Common myeloid progenitor, CD34-positive (primary cell): Measurements from ENCODE around the gene ELL2.

ENCODE experiments used
- CTCF ChIA-PET: fragments of 350-600 bp; sonication (Branson Sonifier 250); formaldehyde crosslinking; loops from one replicate; lab custom pipeline; 2021; ENCODE audit warnings: antibody characterized with exemption; lab: Charles Lee
- POLR2A ChIA-PET: fragments of 350-600 bp; sonication (Branson Sonifier 250); formaldehyde crosslinking; loops from one replicate; lab custom pipeline; 2021; ENCODE audit warnings: antibody characterized with exemption; lab: Charles Lee
- DNase-seq, 3 donors: peaks; one replicate each; pipeline versions ENCODE4 v3.0.0 to v3.0.0-alpha.2; 2013
- H3K27ac ChIP-seq, 2 experiments: 1 replicate in 1 of 2; 2 replicates in 1 of 2; pipeline ENCODE4 v1.7.0; 2013; ENCODE audit warnings: inconsistent platforms in 2 of 2, low read length in 2 of 2, mild to moderate bottlenecking in 2 of 2, low read depth in 1 of 2, moderate library complexity in 1 of 2; ENCODE audit not compliant: severe bottlenecking in 2 of 2, insufficient read depth in 1 of 2, poor library complexity in 1 of 2
- H3K27me3 ChIP-seq, 5 experiments: replicated peaks in 2 of 5; 1 replicate in 3 of 5; 2 replicates in 2 of 5; pipeline versions ENCODE4 v1.6.1 to v1.7.0; 2013; ENCODE audit warnings: low read length in 4 of 5, mild to moderate bottlenecking in 2 of 5, moderate library complexity in 2 of 5, inconsistent platforms in 1 of 5; ENCODE audit not compliant: insufficient read depth in 5 of 5, control insufficient read depth in 4 of 5
- H3K36me3 ChIP-seq, 4 experiments: 1 replicate in 2 of 4; 2 replicates in 2 of 4; pipeline versions ENCODE4 v1.6.1 to v1.7.0; 2013; ENCODE audit warnings: low read length in 3 of 4, control low read depth in 1 of 4, mild to moderate bottlenecking in 1 of 4; ENCODE audit not compliant: control insufficient read depth in 4 of 4, insufficient read depth in 4 of 4
- H3K4me1 ChIP-seq, 4 experiments: 1 replicate in 3 of 4; 2 replicates in 1 of 4; pipeline versions ENCODE4 v1.6.1 to v1.7.1; 2013; ENCODE audit warnings: low read length in 3 of 4, mild to moderate bottlenecking in 3 of 4, control low read depth in 1 of 4, inconsistent platforms in 1 of 4, moderate library complexity in 1 of 4; ENCODE audit not compliant: control insufficient read depth in 4 of 4, insufficient read depth in 4 of 4; ENCODE audit errors: control extremely low read depth in 1 of 4
- H3K4me3 ChIP-seq, 7 experiments: 1 replicate in 4 of 7; 2 replicates in 3 of 7; pipeline versions ENCODE4 v1.5.1 to v1.7.0; 2013; ENCODE audit warnings: mild to moderate bottlenecking in 7 of 7, low read length in 6 of 7, moderate library complexity in 6 of 7, inconsistent platforms in 2 of 7, low read depth in 2 of 7, control low read depth in 1 of 7; ENCODE audit not compliant: insufficient read depth in 4 of 7, control insufficient read depth in 1 of 7; ENCODE audit errors: extremely low read depth in 1 of 7
- H3K9me3 ChIP-seq, 5 experiments: 1 replicate in 4 of 5; 2 replicates in 1 of 5; pipeline versions ENCODE4 v1.6.1 to v1.7.1; 2013; ENCODE audit warnings: low read length in 4 of 5, mild to moderate bottlenecking in 2 of 5, inconsistent platforms in 1 of 5, low read depth in 1 of 5, moderate library complexity in 1 of 5; ENCODE audit not compliant: control insufficient read depth in 4 of 5, insufficient read depth in 2 of 5; ENCODE audit errors: control extremely low read depth in 1 of 5
- WGBS: methylation state at CpG from one replicate; pipeline ENCODE4 v1.1.5; 2013; ENCODE audit not compliant: insufficient coverage; 5-methylcytosine and 5-hydroxymethylcytosine counted together

Gene ELL2

GRCh38 chr5:95900383-95900958 lies 61.2 kb downstream of the ELL2 start:
- Histone ChIP-seq H3K4me3 (no peak overlapping the region), H3K9me3 (no peaks in the 10 kb centered on the region), H3K27ac (no peak overlapping the region), H3K36me3 (peaks cover 0 to 6% (median 3%) of the 10 kb centered on the region in 4 experiments), H3K27me3 (no peaks in the 10 kb centered on the region), H3K4me1 (no peaks in the 10 kb centered on the region)
- POLR2A ChIA-PET, result no interaction called here
- CTCF ChIA-PET, result interaction anchor here (1.6 kb wide), 1 partner anchor 436 kb away, joined by 4 read pairs; no protein-coding TSS in a partner anchor
- WGBS, result 100% methylated on average over 1 of the region's 4 CpGs
- DNase-seq, result no peak

DNA sequence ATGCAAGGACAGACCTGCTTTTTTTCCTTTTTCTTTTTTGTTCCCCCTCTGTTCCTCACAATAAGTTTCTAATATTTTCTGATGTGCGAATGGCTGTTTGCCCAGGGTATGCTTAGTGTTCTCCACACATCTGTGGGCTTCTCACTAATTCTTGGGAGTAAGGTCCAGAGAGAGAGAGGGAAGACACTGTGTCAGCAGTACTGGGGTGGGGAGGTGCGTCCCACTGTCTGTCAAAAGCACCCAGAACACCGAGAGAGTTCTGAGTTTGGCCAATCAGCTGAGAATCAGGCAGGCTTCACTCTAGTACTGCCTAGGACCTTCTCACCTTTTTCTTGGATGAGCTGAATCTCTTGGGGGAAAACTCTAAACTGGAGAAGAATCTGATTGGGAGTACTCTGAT lies 61.8 kb downstream of the ELL2 start:
- Histone ChIP-seq H3K4me1 (no peaks in the 10 kb centered on the region), H3K27me3 (no peaks in the 10 kb centered on the region), H3K9me3 (no peaks in the 10 kb centered on the region), H3K4me3 (no peak overlapping the region), H3K27ac (no peak overlapping the region), H3K36me3 (peaks cover 0 to 6% (median 2%) of the 10 kb centered on the region in 4 experiments)
- POLR2A ChIA-PET, result no interaction called here
- DNase-seq, result no peak
- 100% methylated on average over 2 of the region's 3 CpGs for WGBS
- CTCF ChIA-PET, result interaction anchor here (1.6 kb wide), 1 partner anchor 437 kb away, joined by 4 read pairs; no protein-coding TSS in a partner anchor

GRCh38 chr5:95899006-95899405 lies 62.6 kb downstream of the ELL2 start:
- ChIA-PET POLR2A (interaction anchor here (0.6 kb wide), 1 partner anchor 325 kb away, joined by 3 read pairs; no protein-coding TSS in a partner anchor), CTCF (interaction anchor here (1.5 to 1.6 kb wide), 2 partner anchors 45 to 438 kb away, joined by 4 read pairs; no protein-coding TSS in a partner anchor)
- WGBS, result 100% methylated on average over 1 of the region's 1 CpG
- no peak overlapping the region for H3K27ac ChIP-seq
- H3K4me3 ChIP-seq, result no peak overlapping the region
- peaks cover 0 to 6% (median 2%) of the 10 kb centered on the region in 4 experiments for H3K36me3 ChIP-seq
- no peaks in the 10 kb centered on the region for H3K27me3 ChIP-seq
- DNase-seq, result no peak
- no peaks in the 10 kb centered on the region for H3K4me1 ChIP-seq
- no peaks in the 10 kb centered on the region for H3K9me3 ChIP-seq

- 100% methylated on average over 4 of the region's 5 CpGs for WGBS
- POLR2A ChIA-PET, result no interaction called here
- CTCF ChIA-PET, result no interaction called here
- no peak for DNase-seq
- no peaks in the 10 kb centered on the region for H3K4me1 ChIP-seq
- no peak overlapping the region for H3K27ac ChIP-seq
- H3K4me3 ChIP-seq, result no peak overlapping the region
- H3K27me3 ChIP-seq, result no peaks in the 10 kb centered on the region
- H3K9me3 ChIP-seq, result no peaks in the 10 kb centered on the region
- peaks cover 0 to 6% (median 2%) of the 10 kb centered on the region in 4 experiments for H3K36me3 ChIP-seq
Measured at GRCh38 chr5:95895771-95896170, 65.9 kb downstream of the ELL2 start.

DNA sequence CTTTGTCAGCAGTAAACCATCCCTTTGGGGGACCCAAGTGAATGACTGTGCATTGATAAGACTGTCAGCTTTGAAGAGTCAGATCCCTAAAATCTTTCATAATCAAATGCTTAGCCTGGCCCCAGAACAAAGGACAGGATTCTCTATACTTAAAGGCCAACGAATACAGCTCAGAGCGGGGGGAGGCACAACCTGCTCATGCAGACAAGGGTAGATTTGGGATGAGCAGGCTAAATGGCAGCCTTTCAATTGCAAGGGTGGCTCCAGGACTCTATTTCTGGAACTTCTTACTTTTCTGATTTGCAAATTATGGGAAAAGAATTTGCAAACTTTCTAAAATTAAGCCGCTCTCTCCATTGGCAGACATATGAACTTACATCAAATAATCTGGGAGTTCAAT lies 66.4 kb downstream of the ELL2 start:
- Histone ChIP-seq H3K36me3 (peaks cover 0 to 8% (median 2%) of the 10 kb centered on the region in 4 experiments), H3K9me3 (no peaks in the 10 kb centered on the region), H3K4me3 (no peak overlapping the region), H3K27ac (no peak overlapping the region), H3K4me1 (no peaks in the 10 kb centered on the region), H3K27me3 (no peaks in the 10 kb centered on the region)
- CTCF ChIA-PET, result interaction anchor here (1.0 kb wide), 1 partner anchor 442 kb away, joined by 4 read pairs; no protein-coding TSS in a partner anchor
- POLR2A ChIA-PET, result no interaction called here
- no peak for DNase-seq
- 100% methylated on average over 2 of the region's 3 CpGs for WGBS

- peak; percentile 48 to 70 (median 69) for DNase-seq
- POLR2A ChIA-PET, result no interaction called here
- peaks cover 0 to 3% (median 0%) of the 10 kb centered on the region in 4 experiments for H3K36me3 ChIP-seq
- H3K4me3 ChIP-seq, result no peak overlapping the region
- no peaks in the 10 kb centered on the region for H3K4me1 ChIP-seq
- WGBS, result no CpG with 5 or more reads among the region's 5 CpGs
- CTCF ChIA-PET, result interaction anchor here (0.9 to 6.9 kb wide), 19 partner anchors 10 to 709 kb away, joined by 3 to 70 read pairs (median 3); partner anchors contain the start of gene ELL2
- H3K27me3 ChIP-seq, result no peaks in the 10 kb centered on the region
- H3K27ac ChIP-seq, result no peak overlapping the region
- no peaks in the 10 kb centered on the region for H3K9me3 ChIP-seq
Measured at GRCh38 chr5:95892784-95893354, 68.8 kb downstream of the ELL2 start.

DNA sequence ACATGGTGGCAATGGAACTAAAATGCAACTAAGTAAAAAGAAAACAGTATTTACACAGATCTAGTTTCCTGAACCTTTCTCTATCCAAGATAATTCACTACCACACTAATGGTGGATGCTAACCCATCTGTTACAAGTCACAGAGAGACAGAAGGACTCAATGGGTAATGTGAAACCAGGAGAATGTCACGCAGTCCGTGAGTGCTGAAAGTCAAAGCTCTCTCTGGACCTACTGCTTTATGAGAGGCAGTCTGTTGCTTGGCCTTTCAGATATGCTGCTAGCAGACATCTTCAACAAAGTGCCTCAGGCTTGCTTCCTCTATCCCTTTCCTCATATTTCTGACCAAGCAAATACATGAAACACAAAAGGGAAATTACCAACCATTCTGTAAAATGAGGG lies 70.2 kb downstream of the ELL2 start:
- WGBS, result 100% methylated on average over 2 of the region's 2 CpGs
- Histone ChIP-seq H3K9me3 (no peaks in the 10 kb centered on the region), H3K27me3 (no peaks in the 10 kb centered on the region), H3K27ac (no peak overlapping the region), H3K4me1 (no peaks in the 10 kb centered on the region), H3K36me3 (peaks cover 0 to 3% (median 0%) of the 10 kb centered on the region in 4 experiments), H3K4me3 (no peak overlapping the region)
- CTCF ChIA-PET, result interaction anchor here (1.0 to 6.9 kb wide), 9 partner anchors 13 to 446 kb away, joined by 3 to 70 read pairs (median 3); no protein-coding TSS in a partner anchor
- POLR2A ChIA-PET, result interaction anchor here (0.9 kb wide), 1 partner anchor 191 kb away, joined by 6 read pairs; no protein-coding TSS in a partner anchor
- DNase-seq, result no peak
